Hindlimb muscle (tissue), 1 donor: ENCODE results near the gene CKM. TPM values are rescaled to one million over a fixed set of nuclear protein-coding genes. Genes with fewer than 3 reads are reported as not detected.
A peak's percentile ranks its signal among the peaks of the same experiment; 100 is the strongest.

Source experiments
- DNase-seq: peaks from one replicate; pipeline ENCODE4 v3.0.0-alpha.2; 2013
- polyA plus RNA-seq: library from polyadenylated mRNA; unstranded; fragments of 120-200 nt; gene quantifications from one replicate; pipeline ENCODE4 v1.2.1, GENCODE V29; 2013; ENCODE audit not compliant: insufficient read length

Gene CKM
- polyA plus RNA-seq, result 4,137 TPM

DNA sequence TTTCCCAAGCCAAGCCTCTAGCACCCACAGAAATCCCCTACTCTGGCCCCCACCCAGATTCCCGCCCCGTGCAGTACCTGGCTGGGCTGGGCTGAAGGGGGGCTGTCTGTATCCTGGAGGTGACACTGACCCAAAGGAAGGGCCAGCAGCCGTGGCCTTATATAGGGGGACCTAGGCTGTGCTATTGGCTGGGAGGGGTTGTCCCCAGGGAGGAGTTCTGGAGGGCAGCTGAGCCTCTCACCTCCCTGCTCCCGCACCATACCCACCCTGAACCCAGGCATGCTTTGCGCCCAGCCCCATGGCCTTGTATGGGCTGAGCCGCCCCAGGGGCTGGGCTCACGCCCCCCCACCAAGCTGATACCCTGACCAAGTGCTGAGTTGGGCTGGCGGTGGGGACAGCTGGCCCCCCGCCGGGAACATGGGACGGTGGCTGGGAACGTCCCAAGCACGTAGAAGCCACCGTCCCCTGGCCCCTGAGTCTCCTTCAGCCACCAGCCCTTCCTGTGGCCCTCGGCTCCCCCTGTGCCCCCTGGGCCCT lies at the start of gene CKM:
CKM (minus strand) TSS at position 132 of the 538 bp plus-strand sequence. CDS start 3,162 bp downstream, outside the sequence.
- DNase-seq, result no peak

DNA sequence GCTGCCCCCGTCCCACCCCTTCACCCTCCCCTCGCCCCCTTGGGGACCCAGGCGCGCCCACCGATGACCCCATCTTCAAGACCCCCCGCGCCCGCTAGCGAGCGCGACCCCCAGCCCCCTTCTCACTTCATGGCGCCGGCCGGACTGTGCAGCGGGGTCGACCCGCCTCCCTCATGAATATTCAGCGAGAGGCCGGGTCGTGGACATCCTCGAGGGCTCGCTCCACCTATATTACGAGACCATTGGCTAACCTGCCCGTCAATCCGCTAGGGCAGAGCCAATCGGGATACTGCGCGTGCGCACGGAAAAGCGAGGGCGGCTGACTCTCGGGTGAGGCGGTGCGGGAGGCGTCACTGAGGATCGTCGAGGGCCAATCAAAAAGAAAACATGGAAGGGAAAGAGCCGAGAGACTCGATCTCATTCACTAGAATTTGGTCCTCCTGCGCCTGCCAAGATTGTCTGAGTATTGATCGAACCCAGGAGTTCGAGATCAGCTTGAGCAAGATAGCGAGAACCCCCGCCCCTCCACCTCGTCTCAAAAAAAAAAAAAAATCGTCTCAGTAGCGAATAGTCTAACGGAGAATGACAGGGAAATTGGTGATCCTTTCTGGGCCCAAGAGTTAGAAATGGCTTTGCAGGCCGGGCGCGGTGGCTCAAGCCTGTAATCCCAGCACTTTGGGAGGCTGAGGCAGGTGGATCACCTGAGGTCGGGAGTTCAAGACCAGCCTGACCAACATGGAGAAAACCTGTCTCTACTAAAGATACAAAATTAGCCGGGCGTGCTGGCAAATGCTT lies 47.9 kb upstream of the CKM start, which contains the start of gene ERCC2:
ERCC2 (minus strand) TSS at position 164 of the 795 bp plus-strand sequence; CDS start at position 131, 33 bp downstream.
- peak; percentile 99 for DNase-seq

- no peak for DNase-seq
Measured at GRCh38 chr19:45368737-45369340, 46.2 kb upstream of the CKM start.

DNA sequence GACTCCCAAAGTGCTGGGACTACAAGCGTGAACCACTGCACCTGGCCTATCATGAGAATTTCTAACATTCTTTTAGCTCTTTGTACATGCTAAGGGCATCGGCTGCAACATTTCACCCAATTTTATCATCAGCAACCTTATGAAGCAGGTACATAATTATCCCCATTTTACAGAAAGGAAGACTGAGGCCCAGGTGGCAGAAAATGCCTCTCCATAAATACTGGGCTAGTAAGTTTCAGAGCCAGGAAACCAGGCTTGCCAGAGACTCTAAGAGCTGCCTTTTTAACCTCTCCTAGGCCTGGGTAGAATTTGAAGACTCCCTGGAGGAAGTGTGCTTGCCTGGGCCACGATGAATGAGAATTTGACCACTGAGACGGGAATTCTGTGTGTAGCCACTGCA lies 45.5 kb upstream of the CKM start:
- no peak for DNase-seq

DNA sequence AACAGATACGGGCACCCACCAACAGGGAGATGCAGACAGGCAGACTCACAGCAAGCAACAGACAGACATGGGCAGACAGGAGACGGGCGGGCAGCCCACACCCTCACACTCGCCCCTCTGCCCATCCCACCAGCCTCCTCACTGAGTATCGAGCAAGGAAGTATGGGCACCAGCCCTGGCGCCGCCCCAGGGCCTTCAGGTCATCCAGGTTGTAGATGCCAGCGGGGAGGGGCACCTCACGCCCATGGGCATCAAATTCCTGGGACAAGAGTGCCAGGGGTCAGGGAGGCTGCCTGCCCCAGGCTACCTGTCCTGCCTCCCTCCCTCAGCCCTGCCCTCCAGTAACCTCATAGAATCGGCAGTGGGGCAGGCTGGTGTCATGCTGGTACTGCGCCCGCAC lies 42.0 kb upstream of the CKM start:
- DNase-seq, result no peak

- no peak for DNase-seq
Measured at GRCh38 chr19:45363861-45364459, 41.3 kb upstream of the CKM start.

DNA sequence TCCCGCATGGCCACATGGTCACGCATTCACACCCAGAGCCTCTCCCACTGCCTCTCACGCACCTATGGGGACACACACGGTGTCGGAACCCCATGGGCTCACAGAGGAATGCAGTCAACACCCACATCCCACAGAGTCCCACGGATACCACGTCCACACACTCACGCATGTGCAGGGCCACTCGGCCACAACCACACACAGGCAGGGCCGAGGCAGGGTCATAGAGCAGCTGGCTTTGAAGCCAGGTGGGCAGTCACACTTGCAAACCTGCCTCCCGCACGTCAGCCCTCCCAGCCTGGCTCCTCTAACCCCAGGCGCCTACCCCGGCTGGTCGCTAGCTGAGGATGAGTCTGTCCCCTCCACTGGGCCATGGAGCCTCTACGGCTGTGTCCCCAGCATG lies 39.6 kb upstream of the CKM start:
- no peak for DNase-seq

DNA sequence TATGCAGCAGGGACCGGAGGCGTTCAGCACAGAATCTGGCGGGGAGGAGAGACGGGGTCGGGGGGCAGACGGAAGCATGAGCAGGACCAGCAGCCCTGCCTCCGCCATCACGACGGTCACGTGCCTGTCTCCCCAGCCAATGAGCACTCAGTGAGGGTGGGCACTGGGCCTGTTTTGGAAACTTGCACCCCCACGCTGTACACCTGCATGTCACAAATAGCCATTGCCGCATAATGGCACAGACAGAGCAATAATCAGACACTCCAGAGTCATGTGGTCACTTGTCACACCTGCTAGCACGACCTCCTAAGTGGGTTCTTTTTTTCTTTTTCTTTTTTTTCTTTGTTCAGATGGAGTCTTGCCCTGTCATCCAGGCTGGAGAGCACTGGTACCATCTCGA lies 38.9 kb upstream of the CKM start:
- no peak for DNase-seq

GRCh38 chr19:45358213-45358792 lies 35.6 kb upstream of the CKM start:
- no peak for DNase-seq

DNA sequence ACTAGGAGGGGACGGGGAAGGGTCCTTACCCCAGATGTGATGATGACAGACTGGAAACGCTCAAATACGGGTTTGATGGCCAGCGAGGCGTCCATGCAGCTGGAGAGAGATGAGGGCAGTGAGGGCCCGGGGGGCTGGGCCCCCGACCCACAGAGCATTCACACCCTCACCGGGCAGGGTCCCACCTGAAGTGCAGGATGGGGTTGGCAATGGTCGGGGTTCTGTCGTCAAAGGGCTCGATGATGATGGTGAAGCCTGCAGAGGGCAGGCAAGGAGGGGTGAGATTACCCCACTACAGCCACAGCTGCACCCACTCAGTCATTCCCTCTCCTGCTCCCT lies 34.7 kb upstream of the CKM start:
- no peak for DNase-seq

- no peak for DNase-seq
Measured at GRCh38 chr19:45356760-45357444, 34.2 kb upstream of the CKM start.

- no peak for DNase-seq
Measured at GRCh38 chr19:45355910-45356309, 33.2 kb upstream of the CKM start.

GRCh38 chr19:45355402-45355801 lies 32.7 kb upstream of the CKM start:
- no peak for DNase-seq

GRCh38 chr19:45354241-45354842 lies 31.7 kb upstream of the CKM start:
- no peak for DNase-seq

DNA sequence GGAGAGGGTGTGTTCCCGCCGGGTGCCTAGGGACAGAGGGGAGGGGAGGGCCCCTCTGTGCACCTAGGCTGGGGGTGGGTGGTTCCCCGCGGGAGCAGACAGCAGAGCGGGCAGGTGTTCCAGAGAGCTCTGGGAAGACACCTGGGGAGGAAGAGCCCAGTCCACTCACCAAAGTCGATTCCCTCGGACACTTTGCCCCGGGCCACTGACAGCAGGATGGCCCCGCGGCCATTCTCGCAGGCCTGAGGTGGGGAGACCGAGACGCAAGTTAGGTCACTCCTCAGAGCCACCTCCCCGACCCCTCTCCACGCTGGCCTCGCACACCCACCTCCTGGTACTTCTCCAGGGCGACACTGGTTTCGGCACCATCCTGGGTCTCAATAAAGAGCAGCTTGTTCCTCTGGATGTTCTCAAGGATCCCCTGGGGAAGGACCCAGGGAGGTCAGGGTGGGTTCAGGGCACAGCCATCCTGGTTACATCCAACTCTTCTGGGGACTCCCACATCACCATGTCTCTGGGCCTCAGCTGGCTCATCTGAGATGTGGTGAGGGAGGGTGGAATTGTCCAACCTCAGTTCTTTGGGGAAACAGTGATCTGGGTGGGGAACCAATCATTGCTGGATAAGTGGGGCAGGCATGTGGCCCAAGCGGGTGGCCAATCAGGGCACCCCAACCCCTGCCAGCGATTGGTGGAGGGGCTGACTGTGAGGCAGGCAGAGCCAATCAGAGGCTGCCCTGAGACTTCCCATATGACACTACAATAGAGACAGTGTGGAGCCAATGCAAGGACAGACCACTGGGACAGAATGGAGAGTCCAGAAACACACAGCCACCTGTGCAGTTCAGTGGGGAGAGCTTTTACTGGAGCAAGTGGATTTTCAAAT lies 30.5 kb upstream of the CKM start:
- no peak for DNase-seq

- DNase-seq, result no peak
Measured at GRCh38 chr19:45352471-45352870, 29.8 kb upstream of the CKM start.

- DNase-seq, result no peak
Measured at GRCh38 chr19:45352062-45352461, 29.4 kb upstream of the CKM start.

- DNase-seq, result no peak
Measured at GRCh38 chr19:45351401-45351952, 28.8 kb upstream of the CKM start.

GRCh38 chr19:45350477-45351058 lies 27.9 kb upstream of the CKM start:
- no peak for DNase-seq

DNA sequence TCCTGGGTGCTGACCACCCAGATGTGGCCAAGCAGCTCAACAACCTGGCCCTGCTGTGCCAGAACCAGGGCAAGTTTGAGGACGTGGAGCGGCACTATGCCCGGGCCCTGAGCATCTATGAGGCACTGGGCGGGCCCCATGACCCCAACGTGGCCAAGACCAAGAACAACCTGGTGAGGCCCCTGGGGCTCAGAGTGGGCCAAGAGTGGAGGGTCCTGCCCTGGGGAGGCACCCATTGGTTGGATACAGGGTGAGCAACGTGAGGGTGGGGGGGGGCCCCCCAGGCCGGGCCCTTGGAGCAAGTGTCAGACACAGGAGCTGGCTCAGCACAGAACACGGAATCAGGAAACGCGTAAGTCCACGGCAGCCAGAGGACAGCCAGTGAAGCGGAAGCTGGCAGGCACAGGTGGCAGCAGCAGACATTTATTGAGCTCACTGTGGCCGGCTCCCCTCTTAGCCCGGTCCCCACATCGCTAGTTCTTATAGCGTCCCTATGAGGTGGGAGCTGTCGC lies 26.8 kb upstream of the CKM start:
- no peak for DNase-seq
